HG03571 (cell line): ENCODE data around the gene SEC23B.
A peak's percentile ranks its signal among the peaks of the same experiment; 100 is the strongest.
"Not testable (repeated sequence)": the region's sequence is repeated elsewhere in the genome, so short reads cannot be mapped to it uniquely, and the experiment has no call there.

Experiments
- ATAC-seq: cut with Tn5 transposase; IDR thresholded peaks from one replicate; pipeline ENCODE4 v1.9.1; 2021; ENCODE audit not compliant: unreplicated experiment

Gene SEC23B

DNA sequence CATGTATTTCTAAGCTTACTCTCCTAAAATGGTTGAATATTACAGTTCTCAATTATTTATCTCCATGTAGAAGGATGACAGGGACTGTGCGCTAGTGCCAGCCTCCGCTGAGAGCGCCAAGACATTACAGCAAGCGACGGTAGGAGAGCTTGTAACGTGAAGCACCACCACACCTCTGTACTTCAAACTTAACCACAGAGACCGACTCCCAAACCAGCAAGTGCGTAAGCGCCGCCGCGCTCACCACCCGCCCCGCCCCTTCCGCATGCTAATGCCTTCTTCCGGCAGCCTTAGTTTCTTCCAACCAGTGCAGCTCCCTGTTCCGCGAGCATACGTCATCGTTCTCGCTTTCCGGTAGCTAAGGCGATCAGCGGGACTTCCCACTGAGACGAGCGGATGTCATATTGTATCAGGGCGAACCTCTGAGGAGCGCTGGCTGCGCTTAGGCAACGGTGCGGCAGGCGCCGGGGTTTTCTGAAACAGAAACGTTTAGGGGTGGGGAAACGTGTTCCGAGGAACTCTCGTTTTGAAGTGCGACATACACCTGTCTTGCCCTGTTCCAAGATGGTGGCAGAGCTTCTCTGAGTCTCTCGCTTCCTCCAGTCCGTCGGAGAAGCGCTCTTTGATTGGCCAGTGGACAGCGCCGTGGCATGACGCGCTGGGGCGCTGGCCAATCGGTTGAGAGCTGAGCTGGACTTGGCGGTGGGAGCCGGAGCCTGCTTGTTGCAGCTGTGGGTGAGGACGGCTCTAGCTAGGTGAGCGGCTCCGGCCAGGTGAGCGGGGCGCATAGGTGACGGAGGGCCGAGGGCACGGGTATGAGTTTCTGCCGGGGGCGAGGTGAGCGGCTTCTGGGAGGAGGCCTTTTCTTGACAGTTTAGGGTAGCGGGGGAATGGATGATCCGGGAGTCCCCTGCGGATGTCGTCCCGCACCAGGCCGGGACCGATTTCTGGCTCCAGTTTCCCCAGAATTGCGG is at the start of gene SEC23B:
SEC23B (plus strand) TSS at position 723 of the 974 bp plus-strand sequence. CDS start 2,896 bp downstream, outside the sequence.
- ATAC-seq, result peak; percentile 95

DNA sequence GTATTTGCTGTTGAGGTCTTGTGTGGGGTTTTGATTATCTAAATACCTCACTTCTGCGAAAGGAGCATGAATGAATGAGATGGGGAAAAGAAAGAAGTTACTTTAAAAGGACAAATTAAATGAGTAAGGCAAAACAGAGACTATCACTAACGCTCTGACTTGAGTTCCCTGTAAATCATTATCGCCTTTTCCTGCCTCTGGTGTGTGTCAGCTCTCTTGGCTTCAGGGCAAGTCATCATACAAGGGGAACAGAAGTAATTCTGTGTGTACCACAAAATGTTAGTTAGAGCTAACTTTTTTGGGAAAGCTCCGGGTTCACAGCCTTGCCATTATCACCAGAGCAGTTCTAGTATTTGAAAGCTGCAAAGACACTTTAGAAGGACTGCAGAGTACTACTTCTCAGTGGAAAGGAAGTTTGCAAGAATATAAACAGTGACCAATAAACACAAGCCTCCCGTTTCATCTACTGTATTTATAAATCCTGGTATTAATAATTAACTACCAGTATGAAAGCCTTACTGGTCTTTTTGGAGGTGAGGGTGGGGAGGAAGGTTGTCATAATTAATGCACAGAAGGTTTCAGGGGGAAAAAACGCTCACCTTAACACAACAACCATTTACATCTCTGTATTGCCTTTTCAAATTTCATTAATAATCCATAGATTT is 42.1 kb upstream of the SEC23B start:
- peak; percentile 45 for ATAC-seq

DNA sequence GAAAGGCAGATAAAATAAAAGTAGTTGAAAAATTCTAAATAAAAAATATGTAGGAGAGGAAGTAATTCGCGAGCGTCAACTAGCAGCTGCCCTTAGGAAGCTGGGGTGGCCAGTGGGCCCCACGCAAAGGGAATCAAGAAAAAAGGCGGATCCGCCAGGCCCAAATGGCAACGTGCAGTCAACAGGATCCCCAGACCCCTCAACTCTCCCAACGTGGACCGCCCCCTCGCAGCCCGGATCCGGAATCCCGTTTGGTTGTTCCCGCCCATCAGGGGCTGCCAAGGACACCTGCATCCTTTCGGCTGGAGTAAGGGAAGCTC is 41.2 kb upstream of the SEC23B start:
- peak; percentile 4 for ATAC-seq

DNA sequence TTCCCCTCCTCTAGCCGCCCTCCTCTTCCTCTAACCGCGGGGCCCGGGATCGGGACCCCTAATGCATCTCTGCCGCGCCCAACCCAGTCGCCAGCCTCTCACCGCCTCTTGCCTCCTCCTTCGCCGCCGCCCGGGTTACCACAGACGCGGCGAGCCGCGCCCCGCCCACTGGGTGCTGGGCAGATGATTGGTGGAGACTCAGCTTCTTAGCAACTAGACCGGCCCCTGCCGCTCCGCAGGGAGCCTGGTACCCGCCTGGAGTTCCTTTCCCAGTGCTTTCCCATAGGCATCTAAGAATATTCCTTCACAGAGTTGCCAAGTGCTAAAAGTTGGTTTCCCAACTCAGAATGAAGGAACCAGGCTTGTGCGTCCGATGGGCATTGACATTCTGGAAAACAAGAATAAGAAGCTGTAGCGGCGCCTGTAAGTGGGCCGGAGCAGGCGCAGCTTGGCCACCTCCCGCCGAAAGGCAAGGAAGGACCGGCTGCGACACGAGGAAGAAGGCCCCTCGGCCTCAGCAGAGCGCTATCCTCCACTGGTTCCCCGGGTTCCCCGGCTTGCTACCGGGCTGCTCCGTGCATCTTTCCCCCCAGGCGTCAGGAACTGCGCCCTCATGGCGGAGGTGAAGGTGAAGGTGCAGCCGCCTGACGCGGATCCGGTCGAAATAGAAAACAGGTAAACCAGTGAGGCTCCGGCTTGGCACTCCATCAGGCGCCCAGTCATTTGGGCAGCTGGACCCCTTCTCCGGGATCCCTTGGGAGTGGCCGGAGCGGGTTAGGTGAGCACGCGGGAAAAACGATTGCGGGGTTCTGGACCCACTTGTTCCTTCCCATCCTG is 40.6 kb upstream of the SEC23B start, which contains the start of the genes DZANK1 and POLR3F:
DZANK1 (minus strand) TSS at position 137 of the 837 bp plus-strand sequence. CDS start 1,672 bp downstream, outside the sequence.
POLR3F (plus strand) TSS at position 497 of the 837 bp plus-strand sequence; CDS start at position 614, 117 bp downstream.
- ATAC-seq, result peak; percentile 89

DNA sequence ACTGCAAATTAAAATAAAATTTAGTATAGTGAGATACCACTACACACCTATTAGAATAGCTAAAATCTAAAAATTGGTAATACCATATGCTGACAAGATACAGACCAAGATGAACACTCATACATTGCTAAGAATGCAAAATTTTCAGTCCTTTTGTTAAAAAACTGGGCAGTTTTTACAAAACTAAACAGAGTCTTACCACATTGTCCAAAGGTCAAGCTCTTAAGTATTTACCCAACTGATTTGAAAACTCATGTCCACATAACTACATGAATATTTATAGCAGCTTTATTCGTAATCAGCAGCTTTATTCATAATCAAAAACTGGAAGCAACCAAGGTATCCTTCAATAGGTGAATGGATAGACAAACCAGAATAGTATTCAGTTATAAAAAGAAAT is 30.5 kb upstream of the SEC23B start:
- ATAC-seq, result no peak

DNA sequence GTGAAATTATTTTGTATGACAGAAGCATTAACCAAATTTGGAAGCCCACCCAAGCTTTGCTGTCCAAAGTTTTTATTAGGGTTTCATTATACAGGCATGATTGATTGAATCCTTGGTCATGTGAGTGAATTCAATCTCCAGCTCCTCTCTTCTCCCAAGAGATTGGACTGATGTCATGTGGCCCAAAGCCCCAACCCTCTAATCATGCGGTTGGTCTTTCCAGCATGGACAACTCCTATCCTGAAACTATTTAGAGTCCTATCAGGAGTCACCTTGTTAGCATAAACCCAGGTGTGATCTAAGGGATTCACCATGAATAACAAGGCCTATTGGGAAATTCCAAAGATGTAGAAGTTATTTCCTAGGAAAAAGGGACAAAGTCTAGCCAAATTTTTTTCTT is 29.9 kb upstream of the SEC23B start:
- ATAC-seq, result no peak

DNA sequence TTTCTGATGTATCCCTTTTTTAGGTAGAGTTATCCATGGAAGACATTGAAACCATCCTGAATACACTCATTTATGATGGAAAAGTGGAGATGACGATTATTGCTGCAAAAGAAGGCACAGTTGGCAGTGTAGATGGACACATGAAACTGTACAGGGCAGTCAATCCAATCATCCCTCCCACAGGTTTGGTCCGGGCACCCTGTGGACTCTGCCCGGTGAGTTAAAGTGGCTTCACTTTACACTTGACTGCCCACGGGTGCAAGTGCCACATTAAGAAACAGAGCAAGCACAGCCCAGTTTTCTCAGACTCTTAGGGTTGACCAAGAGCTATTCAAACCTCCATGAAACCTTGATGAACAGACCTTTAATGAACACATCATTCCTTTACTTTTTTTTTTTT is 26.1 kb upstream of the SEC23B start:
- no peak for ATAC-seq

DNA sequence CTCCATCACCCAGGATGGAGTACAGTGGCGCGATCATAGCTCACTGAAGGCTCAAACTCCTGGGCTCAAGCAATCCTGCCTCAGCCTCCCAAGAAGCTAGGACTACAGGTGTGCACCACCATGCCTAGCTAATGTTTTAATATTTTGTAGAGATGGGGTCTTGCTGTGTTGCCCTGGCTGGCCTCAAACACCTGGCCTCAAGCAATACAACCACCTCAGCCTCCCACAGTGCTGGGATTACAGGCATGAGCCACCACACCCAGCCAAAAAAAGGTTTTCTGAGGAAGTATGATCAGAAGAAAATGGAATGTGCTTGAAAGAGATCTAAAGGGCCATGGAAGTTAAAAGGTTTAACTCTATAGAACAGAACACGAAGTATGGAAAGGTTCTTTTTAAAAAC is 19.4 kb upstream of the SEC23B start:
- no peak for ATAC-seq

DNA sequence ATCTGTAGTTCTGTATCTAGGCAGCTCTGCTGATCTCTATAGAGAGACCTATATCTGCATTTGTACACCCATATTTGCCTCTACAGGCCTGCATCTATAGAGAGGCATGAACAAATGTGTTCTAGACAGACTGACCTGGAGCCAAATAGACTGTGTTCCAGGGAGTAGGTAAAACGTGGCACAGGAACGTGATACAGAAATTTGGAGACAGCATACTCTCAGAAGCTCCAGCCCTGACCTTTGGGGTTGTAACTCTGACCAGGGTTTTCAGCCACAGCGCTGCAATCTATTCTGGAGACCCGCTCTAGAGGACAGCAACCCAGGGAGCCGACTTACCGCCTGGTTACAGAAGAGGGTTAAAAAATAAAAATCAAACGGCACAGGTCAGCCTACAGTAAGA is 11.7 kb upstream of the SEC23B start:
- no peak for ATAC-seq

DNA sequence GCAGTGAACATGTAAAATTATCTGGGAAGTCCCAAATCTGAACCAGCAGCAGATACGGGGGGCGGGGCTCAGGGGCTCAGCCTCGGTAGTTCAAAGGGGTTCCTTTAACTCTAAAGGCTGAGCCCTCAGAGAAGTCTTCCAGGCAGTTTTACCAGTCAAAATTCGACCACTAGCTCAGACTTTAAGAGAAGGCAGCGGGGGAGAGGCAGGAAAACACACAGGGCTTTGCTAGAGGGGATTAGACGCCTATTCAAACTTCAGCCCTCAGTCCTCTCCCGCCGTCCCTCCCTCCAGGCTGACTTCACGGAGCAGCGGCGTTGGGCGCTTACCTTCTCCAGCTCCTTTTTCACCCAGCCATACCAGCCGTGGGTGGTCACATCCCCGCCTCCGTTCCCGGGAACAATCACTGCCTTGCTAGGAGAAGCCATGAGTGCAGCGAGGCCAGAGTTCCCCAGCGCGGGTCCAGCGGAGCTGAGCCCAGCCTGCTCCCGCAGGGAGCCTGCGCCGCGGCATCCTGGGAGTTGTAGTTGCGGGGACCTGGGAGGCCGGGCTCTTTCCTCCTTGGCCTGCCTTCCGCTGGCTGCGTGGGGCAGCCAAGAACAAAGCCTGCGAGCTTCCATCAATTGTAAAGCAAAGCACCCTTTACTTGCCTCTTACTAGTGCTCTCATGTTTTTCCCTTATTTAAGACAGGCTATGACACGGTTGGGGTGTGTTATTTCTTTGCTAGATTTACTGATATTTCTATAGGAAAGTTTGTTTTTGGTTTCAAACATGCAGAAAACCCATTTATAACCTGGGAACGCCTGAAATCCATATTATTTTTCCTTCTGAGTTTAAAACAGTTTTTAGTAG is 10.8 kb upstream of the SEC23B start, which contains the start of gene RBBP9:
RBBP9 (minus strand) TSS at position 486 of the 853 bp plus-strand sequence; CDS start at position 428, 58 bp downstream.
- peak; percentile 99 for ATAC-seq

DNA sequence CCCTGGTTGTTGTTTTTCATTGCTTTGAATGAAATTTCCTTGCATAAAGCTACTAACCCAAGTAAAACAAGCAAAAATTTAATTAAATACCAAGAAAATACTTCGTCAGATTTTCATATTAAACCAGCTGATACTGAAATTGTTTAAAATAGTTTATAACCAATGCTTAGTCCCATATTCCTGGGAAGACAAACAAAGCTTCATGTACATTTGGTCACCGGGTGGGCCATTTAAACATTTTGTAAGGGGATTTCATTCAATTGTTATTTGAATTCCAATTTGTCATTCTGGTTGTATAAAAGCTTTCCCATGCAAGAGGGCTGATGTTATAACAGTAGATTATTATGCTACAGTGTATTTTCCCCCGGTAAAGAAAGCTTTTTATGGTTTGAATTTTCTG is 10.1 kb upstream of the SEC23B start:
- ATAC-seq, result no peak

DNA sequence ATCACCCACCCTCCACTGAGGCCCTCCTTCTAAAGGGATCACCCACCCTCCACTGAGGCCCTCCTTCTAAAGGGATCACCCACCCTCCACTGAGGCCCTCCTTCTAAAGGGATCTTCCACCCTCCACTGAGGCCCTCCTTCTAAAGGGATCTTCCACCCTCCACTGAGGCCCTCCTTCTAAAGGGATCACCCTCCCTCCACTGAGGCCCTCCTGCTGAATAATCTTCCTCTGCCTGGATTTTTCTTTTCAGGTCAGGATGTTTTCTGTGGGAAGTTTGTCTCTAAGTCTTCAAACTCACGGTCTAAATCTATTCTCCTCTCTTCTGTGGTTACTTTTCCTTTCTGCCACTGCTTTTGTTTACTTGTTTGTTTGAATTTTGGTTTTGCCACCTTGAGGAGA is 6.1 kb upstream of the SEC23B start:
- ATAC-seq, result not testable (repeated sequence)

DNA sequence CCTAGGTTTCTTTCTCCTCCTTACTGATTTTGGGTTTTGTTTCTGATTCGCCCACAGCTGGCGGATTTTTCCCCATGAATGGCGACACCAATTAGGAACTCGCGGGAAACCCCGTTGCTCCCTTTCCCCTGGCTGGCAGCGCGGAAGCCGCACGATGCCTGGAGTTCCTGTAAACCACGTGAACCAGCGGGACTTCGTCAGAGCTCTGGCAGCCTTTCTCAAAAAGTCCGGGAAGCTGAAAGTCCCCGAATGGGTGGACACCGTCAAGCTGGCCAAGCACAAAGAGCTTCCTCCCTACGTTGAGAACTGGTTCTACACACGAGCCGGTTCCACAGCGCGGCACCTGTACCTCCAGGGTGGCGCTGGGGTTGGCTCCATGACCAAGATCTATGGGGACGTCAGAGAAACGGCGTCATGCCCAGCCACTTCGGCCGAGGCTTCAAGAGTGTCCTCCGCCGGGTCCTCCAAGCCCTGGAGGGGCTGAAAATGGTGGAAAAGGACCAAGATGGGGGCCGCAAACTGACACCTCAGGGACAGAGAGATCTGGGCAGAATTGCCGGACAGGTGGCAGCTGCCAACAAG is 3.2 kb upstream of the SEC23B start:
- ATAC-seq, result no peak

DNA sequence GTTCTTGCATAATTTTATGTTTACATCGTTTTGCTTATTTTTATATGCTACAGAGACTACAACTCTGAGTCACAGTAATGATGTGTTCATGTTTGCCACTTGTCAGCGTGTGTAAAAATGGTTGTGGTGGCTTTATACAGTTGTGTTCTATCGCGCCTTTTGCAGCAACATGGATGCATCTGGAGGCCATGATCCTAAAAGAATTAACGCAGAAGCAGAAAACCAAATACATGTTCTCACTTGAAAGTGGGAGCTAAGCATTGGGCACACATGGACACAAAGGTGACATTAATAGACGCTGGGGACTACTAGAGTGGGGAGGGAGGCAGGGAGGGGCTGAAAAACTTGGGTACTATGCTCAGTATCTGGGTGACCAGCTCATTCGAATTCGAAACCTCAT is 996 bp upstream of the SEC23B start:
- ATAC-seq, result no peak

DNA sequence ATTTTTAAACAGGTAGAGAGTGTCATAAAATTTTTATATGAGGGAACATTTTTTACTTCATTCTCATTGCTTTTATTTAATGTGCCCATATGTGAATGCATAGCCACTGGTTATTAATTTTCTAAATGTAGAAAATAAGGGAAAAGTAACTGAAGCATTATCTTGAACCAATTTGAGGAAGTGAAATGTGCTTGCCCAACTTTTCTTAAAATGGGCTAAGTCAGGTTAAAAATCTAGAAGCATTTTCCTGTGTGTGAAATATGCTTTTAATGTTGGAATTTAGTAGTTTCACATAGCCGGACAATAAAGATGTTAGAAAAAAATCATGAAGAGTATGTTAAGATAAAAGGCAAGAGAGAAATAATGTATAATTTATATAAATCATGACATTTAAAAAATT is 3.8 kb downstream of the SEC23B start:
- no peak for ATAC-seq

DNA sequence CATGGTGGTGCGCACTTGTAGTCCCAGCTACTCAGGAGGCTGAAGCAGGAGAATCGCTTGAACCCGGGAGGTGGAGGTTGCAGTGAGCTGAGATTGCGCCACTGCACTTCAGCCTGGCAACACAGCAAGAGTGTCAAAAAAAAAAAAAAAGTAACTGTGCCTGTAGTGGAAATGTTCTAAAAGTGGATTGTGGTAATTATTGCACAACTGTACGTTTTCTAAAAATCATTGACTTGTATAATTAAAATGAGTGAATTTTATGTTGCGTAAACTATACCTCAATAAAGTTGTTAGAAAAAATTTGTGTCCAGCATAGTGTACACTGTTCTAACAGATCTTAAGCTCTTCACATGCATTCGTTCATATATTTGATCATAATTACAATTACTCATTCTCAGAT is 5.5 kb downstream of the SEC23B start:
- no peak for ATAC-seq

DNA sequence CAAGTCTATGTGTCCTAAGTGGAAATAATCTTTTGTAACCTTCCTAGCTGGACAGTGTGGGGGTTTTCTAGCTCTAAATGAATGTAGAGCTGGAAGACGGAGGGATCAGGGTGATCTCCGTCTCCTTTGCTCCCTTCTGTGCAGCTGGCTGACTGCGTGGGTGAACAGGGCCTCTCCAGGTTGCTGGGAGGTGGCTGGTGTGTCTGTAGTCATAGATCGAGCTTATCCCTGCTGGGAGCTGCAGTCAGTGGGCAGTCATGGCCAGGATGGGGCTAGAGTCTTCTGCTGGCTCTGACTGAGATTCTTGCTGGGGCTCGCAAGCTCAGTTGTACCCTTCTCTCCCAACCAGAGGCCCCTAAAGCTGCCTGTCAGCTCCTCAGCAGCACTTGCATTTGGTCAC is 6.4 kb downstream of the SEC23B start:
- no peak for ATAC-seq

DNA sequence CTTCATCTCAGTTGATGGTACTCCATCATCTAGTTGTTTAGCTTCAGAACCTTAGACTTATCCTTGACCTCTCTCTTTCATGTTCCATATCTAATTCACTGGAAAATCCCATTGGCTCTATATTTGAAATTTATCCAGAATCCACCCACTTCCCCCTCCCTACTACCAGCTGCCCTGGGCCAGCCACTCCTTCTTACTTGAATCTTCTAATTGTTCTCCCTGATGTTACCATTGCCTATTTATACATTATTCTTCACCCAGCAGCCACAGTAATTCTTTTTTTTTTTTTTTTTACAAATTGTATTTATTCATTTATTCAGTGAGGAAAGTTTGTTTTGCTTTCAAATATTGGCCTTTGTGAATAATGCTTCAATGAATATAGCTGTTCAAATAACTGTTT is 8.2 kb downstream of the SEC23B start:
- ATAC-seq, result no peak

DNA sequence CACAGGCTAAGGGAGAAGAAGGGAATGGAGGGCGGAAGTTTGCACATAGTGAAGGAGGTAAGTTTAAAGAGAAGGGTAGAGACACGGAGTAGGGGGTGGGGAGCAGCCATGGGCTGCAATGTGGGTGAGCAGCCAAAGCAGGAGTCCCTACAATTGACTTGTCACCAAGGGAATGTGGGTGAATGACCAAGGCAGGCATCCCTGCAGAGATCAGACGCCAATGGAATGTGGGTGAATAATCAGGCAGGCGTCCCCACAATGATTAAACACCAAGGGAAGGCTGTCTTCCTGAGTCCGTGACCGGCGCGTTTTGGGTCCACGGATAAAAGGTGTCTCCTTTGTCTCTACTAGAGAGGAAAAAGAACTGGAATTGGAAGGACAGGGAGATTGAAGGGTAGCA is 14.3 kb downstream of the SEC23B start:
- not testable (repeated sequence) for ATAC-seq

DNA sequence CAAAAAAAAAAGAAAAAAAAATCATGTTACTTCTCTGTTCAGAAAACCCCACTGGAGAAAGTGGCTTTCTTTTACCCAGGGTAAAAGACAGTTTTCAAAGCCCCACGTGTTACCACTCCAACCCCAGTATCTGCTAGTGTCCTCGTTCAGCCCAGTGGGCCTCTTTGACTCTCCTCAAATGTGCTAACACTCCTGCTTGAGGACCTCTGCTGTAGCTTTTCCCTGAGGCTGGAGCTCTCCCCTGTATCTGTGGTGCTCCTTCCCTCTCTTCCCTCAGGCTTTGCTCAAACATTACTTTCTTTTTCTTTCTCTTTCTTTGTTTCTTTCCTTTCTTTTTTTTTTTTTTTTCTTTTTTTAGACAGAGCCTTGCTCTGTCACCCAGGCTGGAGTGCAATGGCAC is 15.3 kb downstream of the SEC23B start:
- no peak for ATAC-seq
